IMR-90 (cell line): ENCODE measurements around the gene GRAMD1B. TPM values are rescaled to one million over a fixed set of nuclear protein-coding genes. Genes with fewer than 3 reads are reported as not detected.

ENCODE experiments used
- ATAC-seq: fragments of 200-7000 bp; cut with Tn5 transposase; 2 replicates; pipeline ENCODE4 v1.9.1; 2020; ENCODE audit warnings: low read depth, mild to moderate bottlenecking, moderate library complexity
- BruUV-seq: library from RNA; stranded (reverse); fragments of 400-500 nt; replicated peaks from 2 replicates; lab custom pipeline; 2021; lab: Mats Ljungman, UMichigan
- CTCF ChIA-PET: fragments of 300-600 bp; formaldehyde crosslinking; extraction: SDS; loops from one replicate; lab custom pipeline; 2021; ENCODE audit warnings: antibody characterized with exemption; lab: Yijun Ruan, JAX
- POLR2A ChIA-PET: fragments of 300-600 bp; sonication (Branson Sonifier 250); formaldehyde crosslinking; loops from one replicate; lab custom pipeline; 2022; ENCODE audit warnings: antibody characterized with exemption; ENCODE audit not compliant: unreplicated experiment; lab: Charles Lee
- DNase-seq: peaks from one replicate; pipeline ENCODE4 v3.0.0; 2013
- H2AFZ ChIP-seq: replicated peaks from 2 replicates; pipeline ENCODE3; 2013; ENCODE audit warnings: low read length, mild to moderate bottlenecking; ENCODE audit not compliant: poor library complexity
- H2AK5ac ChIP-seq: 2 replicates; pipeline ENCODE4 v1.6.1; 2013; ENCODE audit warnings: low read depth, low read length, inconsistent platforms
- H2AK9ac ChIP-seq: replicated peaks from 2 replicates; pipeline ENCODE3; 2013; ENCODE audit warnings: mild to moderate bottlenecking, low read depth, low read length, moderate library complexity; ENCODE audit not compliant: poor library complexity
- H2BK120ac ChIP-seq: 2 replicates; pipeline ENCODE4 v1.6.1; 2013; ENCODE audit warnings: low read depth, low read length, inconsistent platforms
- H2BK15ac ChIP-seq: 3 replicates; pipeline ENCODE4 v1.6.1; 2013; ENCODE audit warnings: low read depth, low read length, inconsistent platforms
- H2BK20ac ChIP-seq: 2 replicates; pipeline ENCODE4 v1.6.1; 2013; ENCODE audit warnings: low read depth, mild to moderate bottlenecking, inconsistent platforms, low read length, moderate library complexity
- H2BK5ac ChIP-seq: 2 replicates; pipeline ENCODE4 v1.6.1; 2013; ENCODE audit warnings: mild to moderate bottlenecking, low read depth, low read length, inconsistent platforms; ENCODE audit not compliant: poor library complexity, severe bottlenecking
- H3K14ac ChIP-seq: replicated peaks from 2 replicates; pipeline ENCODE4 v1.6.1; 2013; ENCODE audit warnings: low read depth, low read length, inconsistent platforms
- H3K18ac ChIP-seq: 2 replicates; pipeline ENCODE4 v1.6.1; 2013; ENCODE audit warnings: low read depth, low read length, control low read depth
- H3K23ac ChIP-seq: 2 replicates; pipeline ENCODE4 v1.6.1; 2013; ENCODE audit warnings: low read depth, low read length, inconsistent platforms
- H3K27ac ChIP-seq: 2 replicates; pipeline ENCODE4 v1.5.1; 2013; ENCODE audit warnings: mild to moderate bottlenecking, control low read depth, low read length; ENCODE audit not compliant: insufficient read depth
- H3K27me3 ChIP-seq: 2 replicates; pipeline ENCODE4 v1.6.1; 2013; ENCODE audit warnings: low read length; ENCODE audit not compliant: control insufficient read depth, insufficient read depth
- H3K36me3 ChIP-seq: 2 replicates; pipeline ENCODE4 v1.6.1; 2013; ENCODE audit warnings: low read length, mixed read lengths; ENCODE audit not compliant: control insufficient read depth, insufficient read depth
- H3K4ac ChIP-seq: 2 replicates; pipeline ENCODE4 v1.6.1; 2013; ENCODE audit warnings: low read depth, low read length, inconsistent platforms
- H3K4me1 ChIP-seq: 2 replicates; pipeline ENCODE4 v1.6.1; 2013; ENCODE audit warnings: low read length, mixed read lengths; ENCODE audit not compliant: control insufficient read depth, insufficient read depth
- H3K4me2 ChIP-seq: 2 replicates; pipeline ENCODE4 v1.6.1; 2013; ENCODE audit warnings: low read depth, mild to moderate bottlenecking, control low read depth, low read length, moderate library complexity
- H3K4me3 ChIP-seq: 2 replicates; pipeline ENCODE4 v1.5.1; 2013; ENCODE audit warnings: low read depth, mild to moderate bottlenecking, control low read depth, low read length, moderate library complexity; ENCODE audit not compliant: insufficient read depth
- H3K56ac ChIP-seq: 2 replicates; pipeline ENCODE4 v1.6.1; 2013; ENCODE audit warnings: low read length, inconsistent platforms; ENCODE audit not compliant: insufficient read depth; ENCODE audit errors: extremely low read depth
- H3K79me1 ChIP-seq, 2 experiments: 2 replicates each; pipeline ENCODE4 v1.6.1; 2013; ENCODE audit warnings: low read length in 2 of 2, inconsistent platforms in 1 of 2, low read depth in 1 of 2
- H3K9ac ChIP-seq: 2 replicates; pipeline ENCODE4 v1.6.1; 2013; ENCODE audit warnings: low read depth, low read length, control low read depth
- H3K9me1 ChIP-seq: 2 replicates; pipeline ENCODE4 v1.6.1; 2013; ENCODE audit warnings: low read length, inconsistent platforms; ENCODE audit not compliant: insufficient read depth
- H3K9me3 ChIP-seq: 2 replicates; pipeline ENCODE4 v1.6.1; 2013; ENCODE audit warnings: low read length; ENCODE audit not compliant: control insufficient read depth, insufficient read depth
- H4K20me1 ChIP-seq: 2 replicates; pipeline ENCODE4 v1.6.1; 2013; ENCODE audit warnings: low read length, inconsistent platforms; ENCODE audit not compliant: insufficient read depth
- H4K5ac ChIP-seq: 2 replicates; pipeline ENCODE4 v1.6.1; 2013; ENCODE audit warnings: mild to moderate bottlenecking, low read depth, low read length, control low read depth
- H4K8ac ChIP-seq, 2 experiments: 2 replicates each; pipeline ENCODE4 v1.6.1; 2013; ENCODE audit warnings: low read depth in 2 of 2, low read length in 2 of 2, control low read depth in 1 of 2, inconsistent platforms in 1 of 2
- H4K91ac ChIP-seq: 2 replicates; pipeline ENCODE4 v1.6.1; 2013; ENCODE audit warnings: low read depth, low read length, inconsistent platforms; ENCODE audit not compliant: insufficient read depth
- MXI1 ChIP-seq: IDR thresholded peaks from 2 replicates; pipeline ENCODE4 v1.6.1; 2012; ENCODE audit warnings: low read depth, mild to moderate bottlenecking, low read length, moderate library complexity, borderline replicate concordance
- RCOR1 ChIP-seq: IDR thresholded peaks from 2 replicates; pipeline ENCODE4 v1.6.1; 2012; ENCODE audit warnings: mild to moderate bottlenecking, low read length, improper control_type of control experiment; ENCODE audit not compliant: insufficient replicate concordance
- RFX5 ChIP-seq: IDR thresholded peaks from 2 replicates; pipeline ENCODE4 v1.8.0; 2012; ENCODE audit warnings: low read depth, mild to moderate bottlenecking, low read length, moderate library complexity
- WGBS, 2 experiments: methylation state at CpG; one replicate each; pipeline versions ENCODE4 v1.1.5 to v1.1.7; 2013; ENCODE audit warnings: missing lambda C conversion rate in 2 of 2; ENCODE audit not compliant: insufficient read length in 1 of 2; ENCODE audit errors: extremely low coverage in 2 of 2; 5-methylcytosine and 5-hydroxymethylcytosine counted together
- dilution Hi-C: fragments of 300-500 bp; cut with HindIII; formaldehyde crosslinking; loops from one replicate; pipeline ENCODE4 v1.14.3; 2018; ENCODE audit warnings: low sequenced_read_pairs; ENCODE audit not compliant: unreplicated experiment
- in situ Hi-C: fragments of 300-500 bp; cut with MboI; formaldehyde crosslinking; loops from 3 replicates; pipeline ENCODE4 v1.14.3; 2019; ENCODE audit warnings: low sequenced_read_pairs, inconsistent platforms, mixed read lengths
- intact Hi-C: fragments of 100-400 bp; cut with micrococcal nuclease; formaldehyde crosslinking; loops from 2 replicates; pipeline ENCODE4 v1.10.0; 2022
- polyA plus RNA-seq, 3 experiments: library from polyadenylated mRNA; depleted of rRNA; stranded (reverse); fragments of >200 nt; gene quantifications; 2 replicates each; pipeline ENCODE4 v1.2.3, GENCODE V29; 2012; ENCODE audit warnings: low replicate concordance in 1 of 3
- total RNA-seq: library from RNA; depleted of rRNA; stranded (reverse); fragments of >200 nt; gene quantifications from 2 replicates; pipeline ENCODE4 v1.2.3, GENCODE V29; 2012
- TF ChIP-seq, protein P1 (sequence below): conservative IDR thresholded peaks from 2 replicates; pipeline ENCODE4 v1.5.1; 2012; ENCODE audit warnings: mild to moderate bottlenecking, low read depth, low read length, improper control_type of control experiment

GRAMD1B gene
- total and polyA plus RNA-seq, 2 of the 4 experiments (the other 2 are of a cell fraction), result 7.1 to 7.2 TPM

DNA sequence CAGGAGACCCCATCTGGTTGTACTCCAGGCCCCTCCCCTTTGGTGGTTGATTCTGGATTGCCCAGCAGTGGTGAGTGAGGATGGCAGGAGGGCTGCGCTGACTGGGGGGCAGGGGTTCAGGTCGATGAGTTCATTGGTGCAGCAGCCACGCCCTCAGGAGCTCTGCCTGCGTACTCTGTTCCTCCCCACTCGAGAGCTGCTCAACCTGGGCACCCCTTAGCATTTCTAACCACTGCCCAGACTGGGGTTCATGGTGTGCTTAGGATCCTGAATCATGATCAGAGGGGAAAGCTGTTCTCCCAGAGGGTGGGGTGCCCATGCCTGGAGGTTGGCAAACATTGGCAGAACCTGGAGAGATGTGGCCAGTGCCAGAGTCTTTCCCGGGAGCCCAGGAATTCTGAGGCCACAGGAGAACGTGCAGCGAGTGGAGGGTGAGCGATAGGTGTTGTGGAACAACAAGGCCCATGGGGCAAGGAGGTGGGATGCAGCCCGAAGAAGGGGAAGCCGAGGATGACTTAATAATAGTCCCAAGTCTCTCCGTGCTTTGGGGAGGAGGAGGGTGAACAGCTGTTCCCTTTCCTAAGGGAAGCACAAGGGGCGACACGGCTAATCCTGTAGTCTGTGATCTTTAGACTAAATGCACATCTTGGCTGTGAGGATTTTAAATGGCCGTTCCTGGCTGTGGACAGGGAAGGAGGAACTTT lies 148.9 kb downstream of the GRAMD1B start:
- no peak for DNase-seq
- H3K79me1 ChIP-seq, result 0 out of 4 replicates have a peak, but pooled peaks cover 0 to 7% of the 10 kb centered on the region in 2 experiments
- ChIA-PET CTCF (interaction anchor here (2.6 kb wide), 1 partner anchor 128 kb away, joined by 29 read pairs; no protein-coding TSS in a partner anchor), POLR2A (no interaction called here)
- H3K9me1 ChIP-seq, result peaks cover 4% of the 10 kb centered on the region
- H3K14ac ChIP-seq, result no peak overlapping the region
- H4K5ac ChIP-seq, result no peak overlapping the region
- ATAC-seq, result no peak
- no peak overlapping the region for H2AFZ ChIP-seq
- no peak overlapping the region for H3K4me3 ChIP-seq
- H2AK9ac ChIP-seq, result no peak overlapping the region
- H2BK20ac ChIP-seq, result no peak overlapping the region
- no TSS peak for BruUV-seq
- H4K91ac ChIP-seq, result no peak overlapping the region
- no peaks in the 10 kb centered on the region for H3K27me3 ChIP-seq
- intact Hi-C loops (loop anchor here (10.0 kb wide), 1 partner anchor 274 kb away; no protein-coding TSS in a partner anchor), in situ Hi-C loops (no loop called here), dilution Hi-C loops (no loop called here)
- H3K23ac ChIP-seq, result no peak overlapping the region
- WGBS, 2 experiments, result 82% methylated on average over 4 of the region's 15 CpGs; no CpG with 5 or more reads in 1 of the 2 experiments
- H3K36me3 ChIP-seq, result no peaks in the 10 kb centered on the region
- no peak overlapping the region for H3K4me2 ChIP-seq
- TF ChIP-seq RFX5 (no peak), RCOR1 (no peak), MXI1 (no peak)
- TF ChIP-seq, protein P1, sequence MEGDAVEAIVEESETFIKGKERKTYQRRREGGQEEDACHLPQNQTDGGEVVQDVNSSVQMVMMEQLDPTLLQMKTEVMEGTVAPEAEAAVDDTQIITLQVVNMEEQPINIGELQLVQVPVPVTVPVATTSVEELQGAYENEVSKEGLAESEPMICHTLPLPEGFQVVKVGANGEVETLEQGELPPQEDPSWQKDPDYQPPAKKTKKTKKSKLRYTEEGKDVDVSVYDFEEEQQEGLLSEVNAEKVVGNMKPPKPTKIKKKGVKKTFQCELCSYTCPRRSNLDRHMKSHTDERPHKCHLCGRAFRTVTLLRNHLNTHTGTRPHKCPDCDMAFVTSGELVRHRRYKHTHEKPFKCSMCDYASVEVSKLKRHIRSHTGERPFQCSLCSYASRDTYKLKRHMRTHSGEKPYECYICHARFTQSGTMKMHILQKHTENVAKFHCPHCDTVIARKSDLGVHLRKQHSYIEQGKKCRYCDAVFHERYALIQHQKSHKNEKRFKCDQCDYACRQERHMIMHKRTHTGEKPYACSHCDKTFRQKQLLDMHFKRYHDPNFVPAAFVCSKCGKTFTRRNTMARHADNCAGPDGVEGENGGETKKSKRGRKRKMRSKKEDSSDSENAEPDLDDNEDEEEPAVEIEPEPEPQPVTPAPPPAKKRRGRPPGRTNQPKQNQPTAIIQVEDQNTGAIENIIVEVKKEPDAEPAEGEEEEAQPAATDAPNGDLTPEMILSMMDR, result no peak
- H3K4ac ChIP-seq, result no peak overlapping the region
- no peak overlapping the region for H4K8ac ChIP-seq
- no peak overlapping the region for H2BK15ac ChIP-seq
- H2AK5ac ChIP-seq, result no peak overlapping the region
- no peak overlapping the region for H3K56ac ChIP-seq
- no peak overlapping the region for H2BK120ac ChIP-seq
- peaks cover 10% of the 10 kb centered on the region; the same call in 1 of the 2 replicates for H4K20me1 ChIP-seq
- H3K18ac ChIP-seq, result no peak overlapping the region
- no peak overlapping the region for H2BK5ac ChIP-seq
- no peaks in the 10 kb centered on the region for H3K9me3 ChIP-seq
- no peak overlapping the region for H3K9ac ChIP-seq
- no peaks in the 10 kb centered on the region for H3K4me1 ChIP-seq
- H3K27ac ChIP-seq, result no peak overlapping the region
